Neuronal stem cell (in vitro differentiated cells): Measurements from ENCODE around the gene IFNA14.

Source experiments
- DNase-seq: peaks from one replicate; pipeline ENCODE4 v3.0.0-alpha.2; 2013; ENCODE audit warnings: low spot score
- H2AFZ ChIP-seq: one replicate; pipeline ENCODE4 v1.6.1; 2013; ENCODE audit warnings: mild to moderate bottlenecking, low read length, inconsistent platforms
- H2AK5ac ChIP-seq: 2 replicates; pipeline ENCODE4 v1.6.1; 2013; ENCODE audit warnings: low read depth, mild to moderate bottlenecking, inconsistent platforms, low read length, moderate library complexity, mixed read lengths
- H2BK120ac ChIP-seq: 2 replicates; pipeline ENCODE4 v1.6.1; 2013; ENCODE audit warnings: low read depth, mild to moderate bottlenecking, inconsistent platforms, low read length, moderate library complexity, mixed read lengths
- H2BK12ac ChIP-seq: one replicate; pipeline ENCODE4 v1.6.1; 2013; ENCODE audit warnings: low read length, inconsistent platforms
- H2BK15ac ChIP-seq: 2 replicates; pipeline ENCODE4 v1.6.1; 2013; ENCODE audit warnings: mild to moderate bottlenecking, low read length, inconsistent platforms, mixed read lengths
- H2BK5ac ChIP-seq: one replicate; pipeline ENCODE4 v1.6.1; 2013; ENCODE audit warnings: inconsistent platforms, mild to moderate bottlenecking, low read length, moderate library complexity
- H3K14ac ChIP-seq: one replicate; pipeline ENCODE4 v1.6.1; 2013; ENCODE audit warnings: low read length, inconsistent platforms
- H3K18ac ChIP-seq: 2 replicates; pipeline ENCODE4 v1.6.1; 2013; ENCODE audit warnings: low read length, inconsistent platforms
- H3K23ac ChIP-seq: 2 replicates; pipeline ENCODE4 v1.6.1; 2013; ENCODE audit warnings: low read depth, mild to moderate bottlenecking, mixed read lengths, low read length, inconsistent platforms; ENCODE audit not compliant: poor library complexity
- H3K27ac ChIP-seq: replicated peaks from 3 replicates; pipeline ENCODE4 v1.5.1; 2013; ENCODE audit warnings: low read length, inconsistent platforms
- H3K27me3 ChIP-seq, 3 experiments: 2 replicates each; pipeline ENCODE4 v1.6.1; 2013; ENCODE audit warnings: low read length in 3 of 3, mild to moderate bottlenecking in 2 of 3, inconsistent platforms in 1 of 3, low read depth in 1 of 3, mixed read lengths in 1 of 3, moderate library complexity in 1 of 3; ENCODE audit not compliant: control insufficient read depth in 3 of 3, insufficient read depth in 3 of 3
- H3K36me3 ChIP-seq, 2 donors: replicated peaks in 1 of 2; 2 replicates each; pipeline ENCODE4 v1.6.1; 2013; ENCODE audit warnings: low read length in 2 of 2; ENCODE audit not compliant: control insufficient read depth in 2 of 2, insufficient read depth in 2 of 2
- H3K4ac ChIP-seq: 2 replicates; pipeline ENCODE4 v1.6.1; 2013; ENCODE audit warnings: inconsistent platforms, mild to moderate bottlenecking, low read length, moderate library complexity
- H3K4me1 ChIP-seq, 2 donors: 1 replicate in 1 of 2; 2 replicates in 1 of 2; pipeline ENCODE4 v1.6.1; 2013; ENCODE audit warnings: low read length in 2 of 2, low read depth in 1 of 2; ENCODE audit not compliant: control insufficient read depth in 2 of 2, insufficient read depth in 1 of 2
- H3K4me2 ChIP-seq: one replicate; pipeline ENCODE4 v1.6.1; 2013; ENCODE audit warnings: mild to moderate bottlenecking, low read length, inconsistent platforms; ENCODE audit not compliant: insufficient read depth, poor library complexity, severe bottlenecking
- H3K4me3 ChIP-seq, 2 donors: 2 replicates each; pipeline ENCODE4 v1.5.1; 2013; ENCODE audit warnings: low read length in 2 of 2, mild to moderate bottlenecking in 2 of 2, inconsistent platforms in 1 of 2, moderate library complexity in 1 of 2
- H3K79me1 ChIP-seq: one replicate; pipeline ENCODE4 v1.6.1; 2013; ENCODE audit warnings: low read depth, mild to moderate bottlenecking, inconsistent platforms, low read length, moderate library complexity
- H3K9ac ChIP-seq: one replicate; pipeline ENCODE4 v1.6.1; 2013; ENCODE audit warnings: mild to moderate bottlenecking, low read depth, low read length, inconsistent platforms; ENCODE audit not compliant: poor library complexity
- H3K9me3 ChIP-seq, 2 donors: replicated peaks in 1 of 2; 2 replicates each; pipeline versions ENCODE3 to v1.6.1; 2013; ENCODE audit warnings: low read length in 2 of 2, mild to moderate bottlenecking in 2 of 2, inconsistent platforms in 1 of 2, low read depth in 1 of 2, mixed read lengths in 1 of 2, moderate library complexity in 1 of 2; ENCODE audit not compliant: control insufficient read depth in 2 of 2, insufficient read depth in 1 of 2
- H4K8ac ChIP-seq: one replicate; pipeline ENCODE4 v1.6.1; 2013; ENCODE audit warnings: low read depth, mild to moderate bottlenecking, inconsistent platforms, low read length, moderate library complexity
- H4K91ac ChIP-seq: one replicate; pipeline ENCODE4 v1.6.1; 2013; ENCODE audit warnings: low read length, low read depth, mild to moderate bottlenecking, inconsistent platforms; ENCODE audit not compliant: poor library complexity
- WGBS, 2 donors: extraction: QIAGEN DNeasy Blood & Tissue Kit; methylation state at CpG; one replicate each; pipeline ENCODE4 v1.1.7; 2013; ENCODE audit warnings: missing lambda C conversion rate in 2 of 2, mixed read lengths in 1 of 2; ENCODE audit not compliant: insufficient read length in 2 of 2, insufficient replicate concordance in 1 of 2; ENCODE audit errors: extremely low coverage in 2 of 2; 5-methylcytosine and 5-hydroxymethylcytosine counted together

Gene IFNA14

GRCh38 chr9:21281275-21281674 is 41.5 kb upstream of the IFNA14 start:
- Histone ChIP-seq H3K36me3 (no peaks in the 10 kb centered on the region), H2BK12ac (no peak overlapping the region), H2BK5ac (no peak overlapping the region), H2AFZ (no peak overlapping the region), H2AK5ac (no peak overlapping the region), H3K4me1 (no peaks in the 10 kb centered on the region), H4K91ac (no peak overlapping the region), H3K4me2 (no peak overlapping the region), H3K18ac (no peak overlapping the region), H3K27me3 (peaks cover 0 to 4% (median 0%) of the 10 kb centered on the region in 3 experiments), H3K4ac (no peak overlapping the region), H3K4me3 (no peak overlapping the region), H3K9me3 (no peaks in the 10 kb centered on the region), H3K14ac (no peak overlapping the region), H2BK15ac (no peak overlapping the region), H3K23ac (no peak overlapping the region), H3K27ac (no peak overlapping the region), H2BK120ac (no peak overlapping the region), H4K8ac (no peak overlapping the region), H3K9ac (no peak overlapping the region), H3K79me1 (no peaks in the 10 kb centered on the region)
- no peak for DNase-seq
- no CpG with 5 or more reads among the region's 2 CpGs for WGBS, 2 donors

GRCh38 chr9:21268347-21268657 is 28.5 kb upstream of the IFNA14 start:
- Histone ChIP-seq H3K4me3 (no peak overlapping the region), H3K4me2 (no peak overlapping the region), H2BK120ac (no peak overlapping the region), H3K23ac (no peak overlapping the region), H3K79me1 (no peaks in the 10 kb centered on the region), H3K14ac (no peak overlapping the region), H2AFZ (no peak overlapping the region), H3K9ac (no peak overlapping the region), H2AK5ac (no peak overlapping the region), H2BK15ac (no peak overlapping the region), H3K9me3 (no peaks in the 10 kb centered on the region), H3K36me3 (no peaks in the 10 kb centered on the region), H3K18ac (no peak overlapping the region), H4K91ac (no peak overlapping the region), H3K4me1 (no peaks in the 10 kb centered on the region), H3K27ac (no peak overlapping the region), H3K27me3 (no peaks in the 10 kb centered on the region), H2BK5ac (no peak overlapping the region), H3K4ac (no peak overlapping the region), H4K8ac (no peak overlapping the region), H2BK12ac (no peak overlapping the region)
- no peak for DNase-seq
- no CpG with 5 or more reads among the region's 2 CpGs for WGBS, 2 donors

DNA sequence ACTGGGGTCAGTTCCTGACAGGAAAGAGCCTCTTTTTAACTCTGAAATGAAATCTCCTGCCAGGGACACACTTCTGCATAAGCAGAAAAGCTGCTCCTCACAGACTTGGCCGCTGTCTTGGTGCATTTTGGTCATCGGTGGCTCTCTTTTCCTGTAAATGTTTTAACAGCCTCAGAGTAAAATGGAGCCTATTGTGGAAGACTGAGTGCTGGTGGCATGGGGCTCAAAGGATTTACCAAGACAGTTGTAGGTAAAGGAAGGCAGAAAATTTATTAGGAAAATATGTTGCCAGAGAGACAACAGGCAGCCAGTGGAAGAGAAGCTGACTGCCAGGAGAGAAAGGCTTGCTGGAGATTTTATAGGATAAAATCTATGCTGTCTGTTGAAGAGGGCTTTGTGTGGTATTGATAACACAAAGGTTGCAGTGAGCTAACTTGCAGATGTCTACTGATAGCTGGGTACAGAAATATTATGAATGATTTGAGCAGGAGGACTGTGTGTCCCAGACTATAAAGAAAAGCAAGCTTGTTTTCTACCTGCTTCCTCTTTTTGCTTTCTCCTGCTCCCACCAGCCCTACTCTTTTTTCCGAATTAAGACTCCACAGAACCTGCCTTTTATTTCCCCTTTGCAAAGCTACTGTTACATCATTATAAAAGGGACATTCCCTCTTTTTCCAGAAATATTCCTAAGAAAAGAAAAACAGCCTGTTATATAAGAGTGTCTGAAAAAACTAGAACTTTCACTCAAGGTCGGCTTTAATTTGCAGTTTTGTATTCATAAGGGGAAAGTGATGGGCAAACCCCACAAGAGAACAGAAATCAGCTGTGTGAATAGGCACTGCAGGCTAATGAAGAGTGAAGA is 27.9 kb upstream of the IFNA14 start:
- Histone ChIP-seq H3K79me1 (no peaks in the 10 kb centered on the region), H3K4me1 (no peaks in the 10 kb centered on the region), H3K14ac (no peak overlapping the region), H3K4me2 (no peak overlapping the region), H4K8ac (no peak overlapping the region), H3K27me3 (no peaks in the 10 kb centered on the region), H3K9me3 (no peaks in the 10 kb centered on the region), H2BK5ac (no peak overlapping the region), H3K4ac (no peak overlapping the region), H3K36me3 (no peaks in the 10 kb centered on the region), H2AK5ac (no peak overlapping the region), H2BK15ac (no peak overlapping the region), H3K18ac (no peak overlapping the region), H3K23ac (no peak overlapping the region), H2BK12ac (no peak overlapping the region), H3K4me3 (no peak overlapping the region), H3K27ac (no peak overlapping the region), H3K9ac (no peak overlapping the region), H4K91ac (no peak overlapping the region), H2BK120ac (no peak overlapping the region), H2AFZ (no peak overlapping the region)
- DNase-seq: no peak
- no CpG with 5 or more reads among the region's 4 CpGs for WGBS, 2 donors

DNA sequence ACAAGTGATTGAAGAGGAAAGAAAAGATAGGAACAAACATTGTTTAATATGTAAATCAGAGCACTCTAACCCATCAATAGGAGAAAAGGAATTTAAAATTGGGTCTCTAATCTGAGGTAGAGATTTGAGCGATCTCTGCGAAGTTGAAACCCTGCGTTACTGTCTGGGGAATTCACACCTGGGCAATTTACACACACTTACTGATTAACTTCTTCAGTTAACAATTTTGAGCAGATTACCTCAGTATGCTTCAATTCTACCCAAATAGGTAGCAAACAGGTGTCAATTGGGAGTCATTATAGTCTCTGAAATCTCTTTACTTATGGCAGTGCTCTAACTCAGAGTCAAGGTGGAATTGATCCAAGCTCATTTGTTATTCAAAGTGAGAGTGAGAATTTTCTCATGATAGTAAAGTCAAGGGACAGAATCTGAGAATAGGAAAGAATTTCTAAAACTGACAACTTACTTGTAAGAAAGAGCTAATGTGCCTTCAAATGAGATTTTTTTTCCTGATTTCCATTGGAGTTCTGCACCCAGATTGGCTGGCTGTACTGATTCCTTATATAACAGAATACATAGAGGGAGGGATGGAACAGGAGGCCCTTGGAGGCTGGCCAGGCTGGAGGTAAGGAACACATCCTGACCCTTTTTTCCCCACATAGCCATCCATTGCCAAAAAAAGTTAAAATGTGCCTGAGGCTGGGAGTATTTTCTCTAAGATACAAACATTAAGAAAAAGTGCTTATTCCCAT is 27.1 kb upstream of the IFNA14 start:
- no peak overlapping the region for H3K18ac ChIP-seq
- H4K8ac ChIP-seq: no peak overlapping the region
- H3K27ac ChIP-seq: no peak overlapping the region
- H3K4ac ChIP-seq: no peak overlapping the region
- no peak overlapping the region for H3K14ac ChIP-seq
- H2BK15ac ChIP-seq: no peak overlapping the region
- no peak overlapping the region for H2AK5ac ChIP-seq
- no peak overlapping the region for H4K91ac ChIP-seq
- H2BK5ac ChIP-seq: no peak overlapping the region
- H2BK120ac ChIP-seq: no peak overlapping the region
- no peak overlapping the region for H2AFZ ChIP-seq
- no peaks in the 10 kb centered on the region for H3K27me3 ChIP-seq
- no CpG with 5 or more reads among the region's 3 CpGs for WGBS, 2 donors
- no peaks in the 10 kb centered on the region for H3K4me1 ChIP-seq
- H3K9me3 ChIP-seq: no peaks in the 10 kb centered on the region
- H3K9ac ChIP-seq: no peak overlapping the region
- no peak overlapping the region for H2BK12ac ChIP-seq
- H3K4me3 ChIP-seq: no peak overlapping the region
- H3K79me1 ChIP-seq: no peaks in the 10 kb centered on the region
- DNase-seq: no peak
- no peak overlapping the region for H3K23ac ChIP-seq
- no peak overlapping the region for H3K4me2 ChIP-seq
- H3K36me3 ChIP-seq: no peaks in the 10 kb centered on the region
